ENCODE measurements around the gene RASL11B.

The RASL11B gene

GRCh38 chr4:52844596-52844995 is 17.5 kb upstream of the RASL11B start:
- H2BK120ac ChIP-seq (ENCODE audit: low read depth, low read length) = no peak overlapping the region
- H3K23ac ChIP-seq (ENCODE audit: low read length in 2 of 2) = no peak overlapping the region
- no peak overlapping the region for H4K8ac ChIP-seq (ENCODE audit: low read length)
- peaks cover 0 to 5% of the 10 kb centered on the region in 2 experiments for H3K27me3 ChIP-seq (ENCODE audit: control insufficient read depth in 1 of 2, insufficient read depth in 1 of 2, low read length in 2 of 2)
- no peak overlapping the region for H3K9ac ChIP-seq (ENCODE audit: low read length)
- DNase-seq = no peak
- no peak overlapping the region for H3K4me3 ChIP-seq (ENCODE audit: insufficient read depth in 1 of 2, low read depth in 1 of 2, low read length in 2 of 2)
- no peak overlapping the region for H3K27ac ChIP-seq (ENCODE audit: low read length, poor library complexity, severe bottlenecking)
- no peak overlapping the region for H2BK12ac ChIP-seq (ENCODE audit: low read length in 2 of 2)
- H3K4me2 ChIP-seq (ENCODE audit: low read length, poor library complexity, severe bottlenecking) = no peak overlapping the region
- H3K4me1 ChIP-seq (ENCODE audit: control insufficient read depth, insufficient read depth, low read depth, low read length) = no peaks in the 10 kb centered on the region
- no peak overlapping the region for H3K18ac ChIP-seq (ENCODE audit: low read depth in 1 of 2, low read length in 2 of 2)
- H4K91ac ChIP-seq (ENCODE audit: low read length) = no peak overlapping the region
- H2BK15ac ChIP-seq (ENCODE audit: low read depth, poor library complexity, severe bottlenecking) = no peak overlapping the region
- no peak overlapping the region for H3K4ac ChIP-seq (ENCODE audit: low read depth in 1 of 2, low read length in 2 of 2)
- H3K36me3 ChIP-seq (ENCODE audit: control insufficient read depth in 1 of 2, insufficient read depth in 2 of 2, low read depth in 1 of 2, low read length in 2 of 2) = no peaks in the 10 kb centered on the region
- no peak overlapping the region for H2AK5ac ChIP-seq (ENCODE audit: low read length, severe bottlenecking)
- H3K79me1 ChIP-seq (replicated peaks; ENCODE audit: low read length, poor library complexity, severe bottlenecking) = no peaks in the 10 kb centered on the region
- H3K14ac ChIP-seq (ENCODE audit: low read length in 2 of 2) = no peak overlapping the region
- WGBS = 97% methylated on average over 2 of the region's 2 CpGs
- H2BK5ac ChIP-seq (ENCODE audit: low read depth, low read length, poor library complexity, severe bottlenecking) = no peak overlapping the region
- H2AFZ ChIP-seq (ENCODE audit: low read depth, low read length) = no peak overlapping the region
- no peaks in the 10 kb centered on the region for H3K9me3 ChIP-seq (ENCODE audit: control insufficient read depth, low read length)

DNA sequence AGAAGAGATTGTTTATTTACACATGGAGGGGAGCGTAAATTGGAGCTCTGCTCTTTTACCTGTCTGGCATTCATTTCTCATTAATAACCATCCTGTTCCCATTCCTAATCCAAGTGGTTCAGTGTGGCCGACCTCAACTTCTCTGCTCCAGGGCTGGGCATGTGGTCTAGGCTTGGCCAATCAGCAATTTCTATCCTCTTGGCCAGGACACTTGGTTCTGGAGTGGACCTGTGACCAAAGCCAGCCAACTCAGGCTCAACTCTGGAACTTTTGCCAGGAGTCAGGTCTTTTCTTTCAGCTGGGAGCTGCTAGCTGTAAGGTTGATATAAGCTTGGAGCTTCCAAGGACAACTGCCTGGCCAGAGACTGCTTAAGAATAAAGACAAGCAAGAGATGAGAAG is 15.6 kb upstream of the RASL11B start:
- Histone ChIP-seq H3K4me3 (ENCODE audit: insufficient read depth in 1 of 2, low read depth in 1 of 2, low read length in 2 of 2) (no peak overlapping the region), H3K4ac (ENCODE audit: low read depth in 1 of 2, low read length in 2 of 2) (no peak overlapping the region), H4K91ac (ENCODE audit: low read length) (no peak overlapping the region), H3K4me1 (ENCODE audit: control insufficient read depth, insufficient read depth, low read depth, low read length) (no peaks in the 10 kb centered on the region), H3K18ac (ENCODE audit: low read depth in 1 of 2, low read length in 2 of 2) (no peak overlapping the region), H2AFZ (ENCODE audit: low read depth, low read length) (no peak overlapping the region), H2BK5ac (ENCODE audit: low read depth, low read length, poor library complexity, severe bottlenecking) (no peak overlapping the region), H3K36me3 (ENCODE audit: control insufficient read depth in 1 of 2, insufficient read depth in 2 of 2, low read depth in 1 of 2, low read length in 2 of 2) (no peaks in the 10 kb centered on the region), H3K27me3 (ENCODE audit: control insufficient read depth in 1 of 2, insufficient read depth in 1 of 2, low read length in 2 of 2) (peaks cover 0 to 5% of the 10 kb centered on the region in 2 experiments), H3K14ac (ENCODE audit: low read length in 2 of 2) (no peak overlapping the region), H4K8ac (ENCODE audit: low read length) (no peak overlapping the region), H2AK5ac (ENCODE audit: low read length, severe bottlenecking) (no peak overlapping the region), H3K9me3 (ENCODE audit: control insufficient read depth, low read length) (no peaks in the 10 kb centered on the region), H3K27ac (ENCODE audit: low read length, poor library complexity, severe bottlenecking) (no peak overlapping the region), H2BK12ac (ENCODE audit: low read length in 2 of 2) (no peak overlapping the region), H3K79me1 (replicated peaks; ENCODE audit: low read length, poor library complexity, severe bottlenecking) (no peaks in the 10 kb centered on the region), H2BK120ac (ENCODE audit: low read depth, low read length) (no peak overlapping the region), H3K23ac (ENCODE audit: low read length in 2 of 2) (no peak overlapping the region), H2BK15ac (ENCODE audit: low read depth, poor library complexity, severe bottlenecking) (no peak overlapping the region), H3K9ac (ENCODE audit: low read length) (no peak overlapping the region), H3K4me2 (ENCODE audit: low read length, poor library complexity, severe bottlenecking) (no peak overlapping the region)
- no peak for DNase-seq
- WGBS = 97% methylated on average over 2 of the region's 2 CpGs

DNA sequence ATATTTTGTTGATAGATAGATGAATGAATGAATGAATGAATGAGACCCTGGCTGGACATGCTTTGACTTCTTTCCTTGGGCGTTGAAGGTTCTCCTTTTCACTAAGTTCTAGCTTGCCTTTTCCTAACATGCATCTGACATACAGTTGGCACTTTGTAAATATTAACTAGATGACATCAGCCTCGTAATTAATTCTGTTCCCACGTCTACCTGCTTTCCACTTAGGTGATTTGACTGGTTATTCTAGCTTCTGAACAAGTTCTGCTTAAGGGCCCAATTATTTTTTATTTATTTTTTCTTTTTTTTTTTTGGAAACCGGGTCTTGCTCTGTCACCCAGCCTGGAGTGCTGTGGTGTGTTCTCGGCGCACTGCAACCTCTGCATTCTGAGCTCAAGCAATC is 13.9 kb upstream of the RASL11B start:
- no peak overlapping the region for H2AFZ ChIP-seq (ENCODE audit: low read depth, low read length)
- H3K18ac ChIP-seq (ENCODE audit: low read depth in 1 of 2, low read length in 2 of 2) = no peak overlapping the region
- H3K27ac ChIP-seq (ENCODE audit: low read length, poor library complexity, severe bottlenecking) = no peak overlapping the region
- no peak overlapping the region for H4K8ac ChIP-seq (ENCODE audit: low read length)
- DNase-seq = no peak
- H3K23ac ChIP-seq (ENCODE audit: low read length in 2 of 2) = no peak overlapping the region
- no peak overlapping the region for H3K4me2 ChIP-seq (ENCODE audit: low read length, poor library complexity, severe bottlenecking)
- no peak overlapping the region for H2BK15ac ChIP-seq (ENCODE audit: low read depth, poor library complexity, severe bottlenecking)
- no peak overlapping the region for H2AK5ac ChIP-seq (ENCODE audit: low read length, severe bottlenecking)
- no peak overlapping the region for H4K91ac ChIP-seq (ENCODE audit: low read length)
- H3K36me3 ChIP-seq (ENCODE audit: control insufficient read depth in 1 of 2, insufficient read depth in 2 of 2, low read depth in 1 of 2, low read length in 2 of 2) = no peaks in the 10 kb centered on the region
- H3K14ac ChIP-seq (ENCODE audit: low read length in 2 of 2) = no peak overlapping the region
- H3K27me3 ChIP-seq (ENCODE audit: control insufficient read depth in 1 of 2, insufficient read depth in 1 of 2, low read length in 2 of 2) = no peaks in the 10 kb centered on the region
- peaks cover 2% of the 10 kb centered on the region for H3K4me1 ChIP-seq (ENCODE audit: control insufficient read depth, insufficient read depth, low read depth, low read length)
- no peak overlapping the region for H3K9ac ChIP-seq (ENCODE audit: low read length)
- no peaks in the 10 kb centered on the region for H3K9me3 ChIP-seq (ENCODE audit: control insufficient read depth, low read length)
- H3K4me3 ChIP-seq (ENCODE audit: insufficient read depth in 1 of 2, low read depth in 1 of 2, low read length in 2 of 2) = no peak overlapping the region
- no peak overlapping the region for H2BK120ac ChIP-seq (ENCODE audit: low read depth, low read length)
- no peak overlapping the region for H2BK5ac ChIP-seq (ENCODE audit: low read depth, low read length, poor library complexity, severe bottlenecking)
- H3K4ac ChIP-seq (ENCODE audit: low read depth in 1 of 2, low read length in 2 of 2) = no peak overlapping the region
- H3K79me1 ChIP-seq (replicated peaks; ENCODE audit: low read length, poor library complexity, severe bottlenecking) = no peaks in the 10 kb centered on the region
- 99% methylated on average over 6 of the region's 6 CpGs for WGBS
- no peak overlapping the region for H2BK12ac ChIP-seq (ENCODE audit: low read length in 2 of 2)

GRCh38 chr4:52850406-52851124 is 11.6 kb upstream of the RASL11B start:
- Histone ChIP-seq H2AFZ (ENCODE audit: low read depth, low read length) (no peak overlapping the region), H2BK5ac (ENCODE audit: low read depth, low read length, poor library complexity, severe bottlenecking) (no peak overlapping the region), H2AK5ac (ENCODE audit: low read length, severe bottlenecking) (no peak overlapping the region), H3K4me2 (ENCODE audit: low read length, poor library complexity, severe bottlenecking) (no peak overlapping the region), H4K8ac (ENCODE audit: low read length) (no peak overlapping the region), H4K91ac (ENCODE audit: low read length) (no peak overlapping the region), H3K27me3 (ENCODE audit: control insufficient read depth in 1 of 2, insufficient read depth in 1 of 2, low read length in 2 of 2) (no peaks in the 10 kb centered on the region), H3K27ac (ENCODE audit: low read length, poor library complexity, severe bottlenecking) (no peak overlapping the region), H2BK120ac (ENCODE audit: low read depth, low read length) (no peak overlapping the region), H3K4ac (ENCODE audit: low read depth in 1 of 2, low read length in 2 of 2) (no peak overlapping the region), H3K4me3 (ENCODE audit: insufficient read depth in 1 of 2, low read depth in 1 of 2, low read length in 2 of 2) (no peak overlapping the region), H3K79me1 (replicated peaks; ENCODE audit: low read length, poor library complexity, severe bottlenecking) (no peaks in the 10 kb centered on the region), H3K23ac (ENCODE audit: low read length in 2 of 2) (no peak overlapping the region), H3K9ac (ENCODE audit: low read length) (no peak overlapping the region), H2BK12ac (ENCODE audit: low read length in 2 of 2) (no peak overlapping the region), H2BK15ac (ENCODE audit: low read depth, poor library complexity, severe bottlenecking) (no peak overlapping the region), H3K14ac (ENCODE audit: low read length in 2 of 2) (no peak overlapping the region), H3K36me3 (ENCODE audit: control insufficient read depth in 1 of 2, insufficient read depth in 2 of 2, low read depth in 1 of 2, low read length in 2 of 2) (no peaks in the 10 kb centered on the region), H3K18ac (ENCODE audit: low read depth in 1 of 2, low read length in 2 of 2) (no peak overlapping the region), H3K9me3 (ENCODE audit: control insufficient read depth, low read length) (no peaks in the 10 kb centered on the region), H3K4me1 (ENCODE audit: control insufficient read depth, insufficient read depth, low read depth, low read length) (peaks cover 2% of the 10 kb centered on the region)
- no peak for DNase-seq
- WGBS = 100% methylated on average over 3 of the region's 3 CpGs
